Cardiac fibroblast (primary cell): ENCODE data around the gene SMR3A.

Experiments used
- DNase-seq, 2 donors: peaks; one replicate each; pipeline versions ENCODE4 v3.0.0 to v3.0.0-alpha.2; 2010; ENCODE audit warnings: low read depth in 2 of 2
- H3K4me3 ChIP-seq, 2 donors: replicated peaks in 1 of 2; 1 replicate in 1 of 2; 2 replicates in 1 of 2; pipeline ENCODE4 v1.5.1; 2011; ENCODE audit warnings: low read depth in 2 of 2, low read length in 2 of 2, mild to moderate bottlenecking in 2 of 2, moderate library complexity in 1 of 2
- CTCF ChIP-seq: IDR thresholded peaks from one replicate; pipeline ENCODE4 v1.5.1; 2011; ENCODE audit warnings: low read depth, mild to moderate bottlenecking, low read length, inconsistent platforms

The SMR3A gene

DNA sequence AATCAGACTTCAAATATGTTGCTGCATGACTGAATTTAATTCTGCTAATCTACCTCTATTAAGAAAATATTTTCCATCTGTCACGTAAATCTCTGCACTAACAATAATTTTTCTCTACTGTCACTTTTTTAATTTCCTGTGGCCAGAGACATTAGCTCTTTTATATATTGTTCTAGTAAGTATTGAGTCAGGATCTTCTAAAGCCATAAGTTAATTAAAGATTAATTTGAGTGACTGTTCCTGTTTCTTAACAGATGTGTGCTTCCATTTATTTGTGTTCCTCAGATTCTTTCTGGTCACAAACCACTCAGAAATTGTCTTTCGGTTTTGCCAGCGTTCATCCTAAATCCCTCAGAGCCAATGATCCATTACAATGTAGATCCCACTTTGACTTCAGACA, 20.0 kb downstream of the SMR3A start:
- TF ChIP-seq CTCF = no peak
- no peak for DNase-seq
- no peak overlapping the region for H3K4me3 ChIP-seq

DNA sequence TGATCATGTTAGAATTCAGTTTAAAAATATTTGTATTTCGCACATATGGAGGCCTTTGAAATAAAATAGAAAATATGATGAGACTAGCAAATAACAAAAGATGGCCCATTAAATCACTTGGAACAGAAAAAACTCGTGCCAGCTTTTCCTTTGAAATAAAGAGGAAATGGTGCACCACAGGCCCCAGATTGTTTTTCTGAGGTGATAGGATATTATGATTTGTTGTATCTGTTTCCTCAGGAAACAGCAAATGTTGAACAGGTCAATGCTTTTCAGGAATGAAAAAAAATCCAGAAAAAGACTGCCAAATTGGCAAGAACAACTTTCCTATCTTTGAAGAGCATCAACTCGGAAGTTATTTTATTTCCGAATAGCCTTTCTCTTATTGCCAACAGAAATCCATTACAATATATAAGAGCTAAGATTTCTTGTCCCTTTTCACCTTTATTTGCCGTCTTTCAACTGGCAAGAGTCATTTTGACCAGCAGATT, 22.2 kb downstream of the SMR3A start, which contains the start of gene SMR3B:
SMR3B (plus strand) TSS at position 441 of the 491 bp plus-strand sequence. CDS start 1,380 bp downstream, outside the sequence.
- TF ChIP-seq CTCF = no peak
- H3K4me3 ChIP-seq = no peak within 1 kb of the TSS
- DNase-seq = no peak

DNA sequence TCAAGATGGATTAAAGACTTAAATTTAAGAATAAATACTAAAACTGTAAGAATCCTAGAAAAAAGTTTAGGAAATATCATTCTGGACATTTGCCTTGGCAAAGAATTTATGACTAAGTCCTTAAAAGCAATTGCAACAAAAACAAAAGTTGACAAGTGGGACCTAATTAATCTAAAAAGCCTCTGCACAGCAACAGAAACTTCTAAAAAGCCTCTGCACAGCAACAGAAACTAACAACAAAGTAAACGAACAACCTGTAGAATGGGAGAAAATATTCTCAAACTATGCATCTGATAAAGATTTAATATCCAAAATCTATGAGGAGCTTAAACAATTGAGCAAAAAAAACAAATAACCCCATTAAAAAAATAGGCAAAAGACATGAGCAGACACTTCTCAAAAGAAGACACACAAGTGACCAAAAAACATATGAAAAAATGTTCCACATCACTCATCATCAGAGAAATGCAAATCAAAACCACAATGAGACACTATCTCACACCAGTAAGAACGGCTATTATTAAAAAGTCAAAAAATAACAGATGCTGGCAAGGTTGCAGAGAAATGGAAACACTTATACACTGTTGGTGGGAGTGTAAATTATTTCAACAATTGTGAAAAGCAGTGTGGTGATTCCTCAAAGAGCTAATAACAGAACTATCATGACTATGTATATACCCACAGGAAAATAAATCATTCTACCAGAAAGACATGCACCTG, 31.7 kb downstream of the SMR3A start:
- no peak overlapping the region for H3K4me3 ChIP-seq
- no peak for TF ChIP-seq CTCF
- no peak for DNase-seq

GRCh38 chr4:70397580-70397979, 37.0 kb downstream of the SMR3A start, which contains the start of gene OPRPN:
Gene OPRPN (plus strand): TSS chr4:70397940. CDS start chr4:70399286, 1,346 bp downstream.
- DNase-seq = no peak
- H3K4me3 ChIP-seq = no peak within 1 kb of the TSS
- no peak for TF ChIP-seq CTCF

DNA sequence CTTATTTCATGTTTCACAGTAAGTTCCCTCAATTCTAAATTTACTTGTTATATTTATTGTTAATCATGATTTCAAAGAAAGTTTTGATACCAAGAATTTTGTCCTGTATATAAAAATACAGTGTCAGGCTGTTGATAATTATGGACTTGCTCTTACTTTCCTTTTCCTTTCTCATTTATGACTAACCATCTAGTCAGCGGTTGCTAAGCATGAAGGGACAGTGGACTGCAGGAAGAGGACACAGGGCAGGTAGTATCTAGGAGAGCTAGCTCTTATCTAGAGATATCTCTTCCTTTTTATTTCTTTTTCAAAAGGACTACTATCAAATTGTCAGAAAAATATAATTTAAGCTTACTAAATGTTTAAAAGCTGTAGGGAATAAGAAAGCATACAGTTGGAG, 38.8 kb downstream of the SMR3A start:
- no peak for DNase-seq
- H3K4me3 ChIP-seq = no peak overlapping the region
- no peak for TF ChIP-seq CTCF

DNA sequence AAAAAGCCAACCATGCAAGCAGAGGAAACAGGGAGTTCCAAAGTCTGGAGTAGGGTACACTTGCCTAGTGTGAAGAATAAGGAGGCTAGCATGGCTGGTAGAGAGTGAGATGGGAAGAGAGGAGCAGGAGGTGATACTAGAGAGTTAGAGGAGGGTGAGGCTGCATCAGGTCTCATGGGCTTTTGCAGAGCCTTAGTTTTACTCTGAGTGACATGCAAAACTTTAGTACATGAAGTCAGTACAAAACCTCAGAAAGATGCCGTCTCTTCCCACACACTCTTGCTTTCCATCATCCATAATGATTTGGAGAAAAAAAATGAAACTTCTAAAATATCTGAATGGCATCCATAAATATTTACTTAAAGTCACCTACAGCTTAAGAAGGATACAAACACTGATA, 42.2 kb downstream of the SMR3A start:
- TF ChIP-seq CTCF = no peak
- DNase-seq = no peak

More for the DNA sequence above, 42.2 kb downstream of the SMR3A start:
- no peak overlapping the region for H3K4me3 ChIP-seq
